SK-N-SH treated with all-trans-retinoic acid at 6 μM for 48 hours (cell line): ENCODE data around the gene OLIG3.

Experiments
- ARNTL ChIP-seq: fragments of 450-650 bp; formaldehyde crosslinking; IDR thresholded peaks from 2 replicates; pipeline ENCODE4 v1.5.0; 2020; ENCODE audit warnings: low read depth, mild to moderate bottlenecking, moderate library complexity, borderline replicate concordance
- BACH2 ChIP-seq: fragments of 250-450 bp; sonication (Bioruptor Pico); IDR thresholded peaks from 2 replicates; pipeline ENCODE4 v1.9.0; 2021; ENCODE audit warnings: mild to moderate bottlenecking, borderline replicate concordance
- RARB ChIP-seq: fragments of 250-450 bp; sonication (Bioruptor Pico); IDR thresholded peaks from 2 replicates; pipeline ENCODE4 v1.8.0; 2021; ENCODE audit warnings: mild to moderate bottlenecking, moderate library complexity
- TOX ChIP-seq: fragments of 250-450 bp; sonication (Bioruptor Pico); IDR thresholded peaks from 2 replicates; pipeline ENCODE4 v1.8.0; 2021; ENCODE audit warnings: mild to moderate bottlenecking, moderate library complexity, borderline replicate concordance
- ZC3H10 ChIP-seq: fragments of 250-450 bp; sonication (Bioruptor Pico); IDR thresholded peaks from 2 replicates; pipeline ENCODE4 v1.5.1; 2021; ENCODE audit warnings: mild to moderate bottlenecking, moderate library complexity
- ZFP3 ChIP-seq: fragments of 250-450 bp; sonication (Bioruptor Pico); IDR thresholded peaks from 2 replicates; pipeline ENCODE4 v1.5.0; 2020; ENCODE audit warnings: mild to moderate bottlenecking, moderate library complexity
- ZFP30 ChIP-seq: fragments of 450-650 bp; formaldehyde crosslinking; IDR thresholded peaks from 2 replicates; pipeline ENCODE4 v1.5.0; 2022; ENCODE audit warnings: mild to moderate bottlenecking, moderate library complexity
- ZNF70 ChIP-seq: fragments of 450-650 bp; formaldehyde crosslinking; IDR thresholded peaks from 2 replicates; pipeline ENCODE4 v1.5.0; 2020; ENCODE audit warnings: mild to moderate bottlenecking, moderate library complexity
- TF ChIP-seq, protein P1 (sequence below): fragments of 250-450 bp; sonication (Bioruptor Pico); IDR thresholded peaks from 2 replicates; pipeline ENCODE4 v1.8.0; 2020; ENCODE audit warnings: mild to moderate bottlenecking, moderate library complexity, borderline replicate concordance
- TF ChIP-seq, protein P2 (sequence below): fragments of 250-450 bp; sonication (Bioruptor Pico); IDR thresholded peaks from 2 replicates; pipeline ENCODE4 v1.5.1; 2020; ENCODE audit warnings: low read depth, mild to moderate bottlenecking, moderate library complexity

DNA sequence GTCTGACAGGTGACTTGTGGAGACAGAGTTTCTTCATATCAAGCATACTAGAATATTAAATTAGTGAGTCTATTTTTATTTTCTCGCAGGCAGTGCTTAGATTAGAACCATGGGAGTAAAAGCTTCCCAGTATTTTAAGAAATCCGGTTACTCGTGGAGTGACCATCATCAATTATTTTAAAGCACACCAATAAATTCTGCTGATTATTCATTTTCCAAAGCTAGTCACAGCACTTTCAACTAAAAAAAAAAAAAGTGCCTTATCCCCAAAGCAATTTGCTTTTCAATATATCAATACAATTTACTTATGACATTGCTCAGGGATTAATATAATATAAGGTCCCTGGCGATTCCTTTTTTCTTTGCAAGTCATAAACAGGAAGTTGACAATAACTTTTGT is 26.3 kb upstream of the OLIG3 start:
- TF ChIP-seq ZFP30 (CRISPR knock-in tag) (no peak), BACH2 (CRISPR knock-in tag) (no peak), ZFP3 (no peak), ARNTL (CRISPR knock-in tag) (no peak), RARB (CRISPR knock-in tag) (no peak), ZC3H10 (CRISPR knock-in tag) (no peak), TOX (CRISPR knock-in tag) (no peak), ZNF70 (no peak)
- TF ChIP-seq, protein P1, sequence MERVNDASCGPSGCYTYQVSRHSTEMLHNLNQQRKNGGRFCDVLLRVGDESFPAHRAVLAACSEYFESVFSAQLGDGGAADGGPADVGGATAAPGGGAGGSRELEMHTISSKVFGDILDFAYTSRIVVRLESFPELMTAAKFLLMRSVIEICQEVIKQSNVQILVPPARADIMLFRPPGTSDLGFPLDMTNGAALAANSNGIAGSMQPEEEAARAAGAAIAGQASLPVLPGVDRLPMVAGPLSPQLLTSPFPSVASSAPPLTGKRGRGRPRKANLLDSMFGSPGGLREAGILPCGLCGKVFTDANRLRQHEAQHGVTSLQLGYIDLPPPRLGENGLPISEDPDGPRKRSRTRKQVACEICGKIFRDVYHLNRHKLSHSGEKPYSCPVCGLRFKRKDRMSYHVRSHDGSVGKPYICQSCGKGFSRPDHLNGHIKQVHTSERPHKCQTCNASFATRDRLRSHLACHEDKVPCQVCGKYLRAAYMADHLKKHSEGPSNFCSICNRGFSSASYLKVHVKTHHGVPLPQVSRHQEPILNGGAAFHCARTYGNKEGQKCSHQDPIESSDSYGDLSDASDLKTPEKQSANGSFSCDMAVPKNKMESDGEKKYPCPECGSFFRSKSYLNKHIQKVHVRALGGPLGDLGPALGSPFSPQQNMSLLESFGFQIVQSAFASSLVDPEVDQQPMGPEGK (CRISPR knock-in tag), result no peak
- TF ChIP-seq, protein P2, sequence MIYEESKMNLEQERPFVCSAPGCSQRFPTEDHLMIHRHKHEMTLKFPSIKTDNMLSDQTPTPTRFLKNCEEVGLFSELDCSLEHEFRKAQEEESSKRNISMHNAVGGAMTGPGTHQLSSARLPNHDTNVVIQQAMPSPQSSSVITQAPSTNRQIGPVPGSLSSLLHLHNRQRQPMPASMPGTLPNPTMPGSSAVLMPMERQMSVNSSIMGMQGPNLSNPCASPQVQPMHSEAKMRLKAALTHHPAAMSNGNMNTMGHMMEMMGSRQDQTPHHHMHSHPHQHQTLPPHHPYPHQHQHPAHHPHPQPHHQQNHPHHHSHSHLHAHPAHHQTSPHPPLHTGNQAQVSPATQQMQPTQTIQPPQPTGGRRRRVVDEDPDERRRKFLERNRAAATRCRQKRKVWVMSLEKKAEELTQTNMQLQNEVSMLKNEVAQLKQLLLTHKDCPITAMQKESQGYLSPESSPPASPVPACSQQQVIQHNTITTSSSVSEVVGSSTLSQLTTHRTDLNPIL (CRISPR knock-in tag), result no peak
